Gastroesophageal sphincter (tissue), 3 donors: ENCODE data around the gene COX7B2.

Source experiments
- POLR2A ChIP-seq, 2 donors: fragments of 450-650 bp; IDR thresholded peaks; one replicate each; pipeline ENCODE4 v1.6.1; 2017; ENCODE audit warnings: antibody characterized with exemption in 2 of 2, mild to moderate bottlenecking in 2 of 2, moderate library complexity in 1 of 2
- TF ChIP-seq, protein P1 (sequence below), 4 experiments: fragments of 200-600 bp in 2 of 4; fragments of 450-650 bp in 2 of 4; sonication (generic) in 1 of 4; IDR thresholded peaks; one replicate each; pipeline ENCODE4 v1.5.1; 2017 to 2019; ENCODE audit warnings: antibody characterized with exemption in 4 of 4, mild to moderate bottlenecking in 2 of 4, moderate library complexity in 2 of 4

DNA sequence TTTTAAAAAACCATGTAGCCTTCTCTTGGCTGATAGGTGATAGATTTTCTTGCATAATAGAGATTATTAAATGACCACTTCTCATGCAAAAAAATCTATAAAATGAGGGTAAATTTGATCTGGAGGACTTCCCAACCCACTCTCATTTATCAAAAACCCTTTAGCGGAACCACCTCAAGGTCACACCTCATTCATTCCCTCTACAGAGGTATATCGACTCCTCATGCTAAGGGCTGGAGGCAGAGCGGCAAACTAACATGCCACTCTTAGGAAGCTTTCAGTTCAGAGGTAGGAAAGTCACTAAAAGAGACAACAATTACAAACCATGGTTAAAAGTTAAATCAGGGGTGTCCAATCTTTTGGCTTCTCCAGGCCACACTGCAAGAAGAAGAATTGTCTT lies 90.0 kb downstream of the COX7B2 start:
- TF ChIP-seq, protein P1, sequence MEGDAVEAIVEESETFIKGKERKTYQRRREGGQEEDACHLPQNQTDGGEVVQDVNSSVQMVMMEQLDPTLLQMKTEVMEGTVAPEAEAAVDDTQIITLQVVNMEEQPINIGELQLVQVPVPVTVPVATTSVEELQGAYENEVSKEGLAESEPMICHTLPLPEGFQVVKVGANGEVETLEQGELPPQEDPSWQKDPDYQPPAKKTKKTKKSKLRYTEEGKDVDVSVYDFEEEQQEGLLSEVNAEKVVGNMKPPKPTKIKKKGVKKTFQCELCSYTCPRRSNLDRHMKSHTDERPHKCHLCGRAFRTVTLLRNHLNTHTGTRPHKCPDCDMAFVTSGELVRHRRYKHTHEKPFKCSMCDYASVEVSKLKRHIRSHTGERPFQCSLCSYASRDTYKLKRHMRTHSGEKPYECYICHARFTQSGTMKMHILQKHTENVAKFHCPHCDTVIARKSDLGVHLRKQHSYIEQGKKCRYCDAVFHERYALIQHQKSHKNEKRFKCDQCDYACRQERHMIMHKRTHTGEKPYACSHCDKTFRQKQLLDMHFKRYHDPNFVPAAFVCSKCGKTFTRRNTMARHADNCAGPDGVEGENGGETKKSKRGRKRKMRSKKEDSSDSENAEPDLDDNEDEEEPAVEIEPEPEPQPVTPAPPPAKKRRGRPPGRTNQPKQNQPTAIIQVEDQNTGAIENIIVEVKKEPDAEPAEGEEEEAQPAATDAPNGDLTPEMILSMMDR (IDR thresholded peaks at IDR 0.05) = no peak
- TF ChIP-seq POLR2A (IDR thresholded peaks at IDR 0.05) = no peak
